Endothelial cell of umbilical vein (primary cell): ENCODE measurements around the gene HNMT.

Source experiments
- CTCF ChIP-seq, 2 donors: IDR thresholded peaks; 1 replicate in 1 of 2; 2 replicates in 1 of 2; pipeline ENCODE4 v1.5.1; 2011; ENCODE audit warnings: low read length in 2 of 2, mild to moderate bottlenecking in 2 of 2, moderate library complexity in 2 of 2, control low read depth in 1 of 2, inconsistent platforms in 1 of 2, low read depth in 1 of 2; ENCODE audit not compliant: insufficient read depth in 1 of 2; ENCODE audit errors: extremely low read depth in 1 of 2
- EZH2 ChIP-seq: IDR thresholded peaks from 2 replicates; pipeline ENCODE4 v1.6.1; 2012; ENCODE audit warnings: borderline replicate concordance, low read depth, mild to moderate bottlenecking, moderate library complexity, low read length, inconsistent platforms; ENCODE audit not compliant: severe bottlenecking
- FOS ChIP-seq: IDR thresholded peaks from 2 replicates; pipeline ENCODE4 v1.6.1; 2011; ENCODE audit warnings: mild to moderate bottlenecking, low read length, moderate library complexity, borderline replicate concordance; ENCODE audit not compliant: insufficient read depth
- GATA2 ChIP-seq: IDR thresholded peaks from 2 replicates; pipeline ENCODE4 v1.7.0; 2011; ENCODE audit warnings: low read depth, mild to moderate bottlenecking, moderate library complexity, mixed read lengths, low read length; ENCODE audit not compliant: insufficient read length, insufficient read depth
- MAX ChIP-seq: IDR thresholded peaks from 2 replicates; pipeline ENCODE4 v1.6.1; 2011; ENCODE audit not compliant: insufficient read depth, insufficient read length
- POLR2A ChIP-seq: IDR thresholded peaks from 2 replicates; pipeline ENCODE4 v1.6.1; 2012; ENCODE audit warnings: low read depth, mild to moderate bottlenecking, control low read depth, low read length
- POLR2AphosphoS5 ChIP-seq: IDR thresholded peaks from 2 replicates; pipeline ENCODE4 v1.6.1; 2012; ENCODE audit warnings: low read depth, mild to moderate bottlenecking, control low read depth, low read length, moderate library complexity; ENCODE audit not compliant: insufficient read depth

GRCh38 chr2:137969418-137969765 is 5.1 kb downstream of the HNMT start:
- TF ChIP-seq CTCF (IDR thresholded peaks at IDR 0.05; ENCODE audit: extremely low read depth in 1 of 2, insufficient read depth in 1 of 2, low read depth in 1 of 2, low read length in 2 of 2), result no peak
- peak; percentile 97 for TF ChIP-seq FOS
- TF ChIP-seq POLR2A, result no peak
- peak; percentile 82 for TF ChIP-seq GATA2
- TF ChIP-seq POLR2AphosphoS5, result peak; percentile 82
- no peak for TF ChIP-seq EZH2
- no peak for TF ChIP-seq MAX
